ENCODE measurements around the gene CALML5.

DNA sequence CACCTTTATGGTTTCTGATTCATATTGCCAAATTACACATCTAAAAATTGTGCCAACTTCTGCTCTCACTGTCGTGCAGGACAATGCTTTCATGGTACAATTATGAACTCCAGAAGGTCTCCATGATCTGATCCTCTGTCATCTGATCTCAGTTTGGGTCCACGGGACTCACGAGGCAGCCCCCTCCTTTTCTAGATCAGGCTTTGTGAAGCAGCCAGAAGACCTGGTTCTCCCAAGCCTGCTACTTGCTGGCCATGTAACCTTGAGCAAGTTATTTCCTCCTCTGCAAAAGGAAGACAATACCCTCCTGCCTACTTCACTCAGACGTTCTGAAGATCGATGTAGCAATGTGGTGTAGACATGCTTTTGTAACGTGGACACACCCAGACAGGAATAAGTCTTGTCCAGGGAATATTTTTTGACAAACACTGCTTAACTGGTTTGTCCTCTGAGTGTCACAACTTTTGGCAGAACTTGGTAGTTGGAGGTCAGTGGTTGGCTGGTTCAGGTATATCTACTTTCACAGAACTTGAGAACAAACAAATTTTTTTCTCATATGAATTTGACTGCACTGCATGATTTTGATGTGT is 44.9 kb upstream of the CALML5 start:
- TF ChIP-seq, protein P1, sequence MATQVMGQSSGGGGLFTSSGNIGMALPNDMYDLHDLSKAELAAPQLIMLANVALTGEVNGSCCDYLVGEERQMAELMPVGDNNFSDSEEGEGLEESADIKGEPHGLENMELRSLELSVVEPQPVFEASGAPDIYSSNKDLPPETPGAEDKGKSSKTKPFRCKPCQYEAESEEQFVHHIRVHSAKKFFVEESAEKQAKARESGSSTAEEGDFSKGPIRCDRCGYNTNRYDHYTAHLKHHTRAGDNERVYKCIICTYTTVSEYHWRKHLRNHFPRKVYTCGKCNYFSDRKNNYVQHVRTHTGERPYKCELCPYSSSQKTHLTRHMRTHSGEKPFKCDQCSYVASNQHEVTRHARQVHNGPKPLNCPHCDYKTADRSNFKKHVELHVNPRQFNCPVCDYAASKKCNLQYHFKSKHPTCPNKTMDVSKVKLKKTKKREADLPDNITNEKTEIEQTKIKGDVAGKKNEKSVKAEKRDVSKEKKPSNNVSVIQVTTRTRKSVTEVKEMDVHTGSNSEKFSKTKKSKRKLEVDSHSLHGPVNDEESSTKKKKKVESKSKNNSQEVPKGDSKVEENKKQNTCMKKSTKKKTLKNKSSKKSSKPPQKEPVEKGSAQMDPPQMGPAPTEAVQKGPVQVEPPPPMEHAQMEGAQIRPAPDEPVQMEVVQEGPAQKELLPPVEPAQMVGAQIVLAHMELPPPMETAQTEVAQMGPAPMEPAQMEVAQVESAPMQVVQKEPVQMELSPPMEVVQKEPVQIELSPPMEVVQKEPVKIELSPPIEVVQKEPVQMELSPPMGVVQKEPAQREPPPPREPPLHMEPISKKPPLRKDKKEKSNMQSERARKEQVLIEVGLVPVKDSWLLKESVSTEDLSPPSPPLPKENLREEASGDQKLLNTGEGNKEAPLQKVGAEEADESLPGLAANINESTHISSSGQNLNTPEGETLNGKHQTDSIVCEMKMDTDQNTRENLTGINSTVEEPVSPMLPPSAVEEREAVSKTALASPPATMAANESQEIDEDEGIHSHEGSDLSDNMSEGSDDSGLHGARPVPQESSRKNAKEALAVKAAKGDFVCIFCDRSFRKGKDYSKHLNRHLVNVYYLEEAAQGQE (IDR thresholded peaks at IDR 0.05; ENCODE audit: low read depth), result no peak
- TF ChIP-seq NFIC (IDR thresholded peaks at IDR 0.05) (no peak), TAF1 (IDR thresholded peaks at IDR 0.05; ENCODE audit: low read depth) (no peak), YY1 (IDR thresholded peaks at IDR 0.05; ENCODE audit: low read depth) (no peak), EP300 (IDR thresholded peaks at IDR 0.05; ENCODE audit: borderline replicate concordance) (no peak)
